ENCODE data around the gene C9orf43. TPM values are rescaled to one million over a fixed set of nuclear protein-coding genes. Genes with fewer than 3 reads are reported as not detected.

C9orf43 gene
- total RNA-seq, 4 donors from 2014 or later: 0.75 TPM; not detected in 3

DNA sequence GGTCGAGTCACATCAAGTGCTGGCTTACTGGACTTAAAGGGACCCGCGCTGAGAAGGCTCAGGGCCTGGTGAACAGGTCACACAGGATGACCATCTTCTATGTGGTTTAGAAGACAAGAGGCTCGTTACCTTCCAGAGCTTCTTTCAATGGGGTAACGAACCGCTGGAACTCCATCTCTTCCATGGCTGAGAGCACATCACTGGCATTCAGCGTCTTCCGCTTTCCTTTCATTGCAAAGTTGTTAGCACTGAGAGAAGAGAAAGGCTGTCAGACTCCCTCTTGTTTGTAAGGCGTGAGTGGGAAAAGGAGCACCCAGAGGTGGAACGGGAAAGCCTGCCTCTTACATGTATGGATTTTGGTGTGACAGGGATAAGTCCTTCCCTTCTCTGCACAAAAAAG, 1.1 kb upstream of the C9orf43 start:
- no peak for DNase-seq
- TF ChIP-seq POLR2A (IDR thresholded peaks at IDR 0.05) (no peak), EP300 (IDR thresholded peaks at IDR 0.05; ENCODE audit: low read depth) (no peak), CTCF (IDR thresholded peaks at IDR 0.05) (no peak), POLR2AphosphoS5 (IDR thresholded peaks at IDR 0.05) (no peak)
- H3K4me1 ChIP-seq: peaks cover 6 to 31% (median 13%) of the 10 kb centered on the region in 4 donors
- no peaks in the 10 kb centered on the region for H3K9me3 ChIP-seq
- in situ Hi-C loops (cut with MboI; ENCODE audit: low pct_ligation_motif_present in 1 of 4, low pct_unique_long_range_greater_than_20kb in 1 of 4, low sequenced_read_pairs in 3 of 4) (loop anchor here in 3 of 4 donors (10.0 kb wide), 3 partner anchors 95 to 135 kb away; partner anchors contain the start of genes CDC26 (in 3 of the 3), PRPF4 (in 3 of the 3) and RNF183 (in 1 of the 3)), intact Hi-C loops (cut with DNase I; ENCODE audit: low total_unique reads) (loop anchor here (10.0 kb wide), 1 partner anchor 65 kb away; the partner anchor contains the start of genes BSPRY and WDR31)
- no peaks in the 10 kb centered on the region for H3K27me3 ChIP-seq
- 28 to 29% methylated on average over 1 to 10 of the region's 10 CpGs for WGBS, 2 donors (ENCODE audit: low coverage in 1 of 2)
- H3K36me3 ChIP-seq: peaks cover 0 to 11% (median 0%) of the 10 kb centered on the region in 4 donors
- H3K4me3 ChIP-seq: peak overlapping the region; percentile 49 to 95 (median 75)
- peak overlapping the region; percentile 94 to 98 (median 96) for H3K27ac ChIP-seq

DNA sequence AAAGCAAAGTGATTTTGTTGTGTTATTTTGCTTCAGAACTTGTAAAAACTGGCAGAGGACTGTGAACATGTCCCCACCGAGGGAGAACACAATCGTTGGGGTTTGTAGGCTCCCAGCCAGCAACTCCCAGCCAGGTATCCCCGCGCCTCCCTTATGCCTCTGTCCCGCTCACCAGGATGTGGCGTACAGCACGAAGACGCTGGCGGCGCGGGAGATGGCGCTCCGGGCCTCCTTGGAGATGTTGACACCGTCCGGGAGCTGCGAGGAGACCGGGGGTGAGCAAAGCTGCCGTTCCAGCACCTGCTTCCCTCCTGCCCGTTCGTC, 702 bp upstream of the C9orf43 start:
- in situ Hi-C loops (cut with MboI; ENCODE audit: low pct_ligation_motif_present in 1 of 4, low pct_unique_long_range_greater_than_20kb in 1 of 4, low sequenced_read_pairs in 3 of 4) (loop anchor here in 3 of 4 donors (10.0 kb wide), 3 partner anchors 95 to 135 kb away; partner anchors contain the start of genes CDC26 (in 3 of the 3), PRPF4 (in 3 of the 3) and RNF183 (in 1 of the 3)), intact Hi-C loops (cut with DNase I; ENCODE audit: low total_unique reads) (loop anchor here (10.0 kb wide), 1 partner anchor 65 kb away; the partner anchor contains the start of genes BSPRY and WDR31)
- no peaks in the 10 kb centered on the region for H3K9me3 ChIP-seq
- no peak for TF ChIP-seq POLR2AphosphoS5 (IDR thresholded peaks at IDR 0.05)
- TF ChIP-seq POLR2A (IDR thresholded peaks at IDR 0.05): no peak
- no peak for TF ChIP-seq EP300 (IDR thresholded peaks at IDR 0.05; ENCODE audit: low read depth)
- TF ChIP-seq CTCF (IDR thresholded peaks at IDR 0.05): no peak
- no peaks in the 10 kb centered on the region for H3K27me3 ChIP-seq
- H3K27ac ChIP-seq: peak overlapping the region; percentile 94 to 98 (median 96)
- H3K36me3 ChIP-seq: peaks cover 0 to 11% (median 0%) of the 10 kb centered on the region in 4 donors
- DNase-seq: no peak
- H3K4me1 ChIP-seq: peaks cover 6 to 31% (median 13%) of the 10 kb centered on the region in 4 donors
- peak overlapping the region; percentile 49 to 95 (median 75) for H3K4me3 ChIP-seq
- 0% methylated on average over 20 of the region's 20 CpGs; no CpG with 5 or more reads in 1 of the 2 donors for WGBS, 2 donors (ENCODE audit: low coverage in 1 of 2)

DNA sequence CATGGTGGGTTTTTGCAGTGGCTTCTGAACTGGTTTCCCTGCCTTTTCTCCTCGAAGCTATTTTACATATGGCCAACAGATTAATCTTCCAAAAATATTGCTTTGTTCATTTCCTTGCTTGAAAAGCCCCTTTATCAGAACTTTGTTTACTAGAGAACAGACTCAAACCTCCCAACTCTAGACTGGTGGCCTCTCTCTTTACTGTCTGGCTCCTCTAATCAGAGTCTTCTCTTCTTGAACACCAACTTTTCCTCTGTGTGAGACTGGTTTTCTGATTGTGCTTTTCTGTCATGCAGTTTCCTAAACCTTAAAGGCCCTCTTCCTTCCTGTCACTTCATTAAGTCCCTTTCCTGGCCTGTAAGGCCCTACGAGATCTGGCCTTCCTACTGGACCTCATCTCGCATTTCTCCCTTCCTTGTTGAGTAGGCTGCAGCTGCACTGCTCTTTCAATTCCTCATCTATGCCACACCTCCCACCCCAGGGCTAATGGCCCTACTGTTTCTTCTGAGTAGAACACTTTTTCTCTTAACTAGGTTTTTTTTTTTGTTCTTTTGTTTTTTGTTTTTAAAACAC, 5.7 kb downstream of the C9orf43 start:
- in situ Hi-C loops (cut with MboI; ENCODE audit: low pct_ligation_motif_present in 1 of 4, low pct_unique_long_range_greater_than_20kb in 1 of 4, low sequenced_read_pairs in 3 of 4): no loop called here
- H3K27ac ChIP-seq: peak overlapping the region in 1 of 4 donors; percentile 56
- no peak overlapping the region for H3K4me3 ChIP-seq
- no peaks in the 10 kb centered on the region for H3K36me3 ChIP-seq
- intact Hi-C loops (cut with DNase I; ENCODE audit: low total_unique reads): no loop called here
- H3K27me3 ChIP-seq: no peaks in the 10 kb centered on the region
- peaks cover 0 to 6% (median 0%) of the 10 kb centered on the region in 4 donors for H3K4me1 ChIP-seq
- TF ChIP-seq POLR2A (IDR thresholded peaks at IDR 0.05) (no peak), EP300 (IDR thresholded peaks at IDR 0.05; ENCODE audit: low read depth) (no peak), POLR2AphosphoS5 (IDR thresholded peaks at IDR 0.05) (no peak), CTCF (IDR thresholded peaks at IDR 0.05) (no peak)
- H3K9me3 ChIP-seq: no peaks in the 10 kb centered on the region
- no peak for DNase-seq
- 49 to 63% methylated on average over 3 of the region's 3 CpGs for WGBS, 2 donors (ENCODE audit: low coverage in 1 of 2)

DNA sequence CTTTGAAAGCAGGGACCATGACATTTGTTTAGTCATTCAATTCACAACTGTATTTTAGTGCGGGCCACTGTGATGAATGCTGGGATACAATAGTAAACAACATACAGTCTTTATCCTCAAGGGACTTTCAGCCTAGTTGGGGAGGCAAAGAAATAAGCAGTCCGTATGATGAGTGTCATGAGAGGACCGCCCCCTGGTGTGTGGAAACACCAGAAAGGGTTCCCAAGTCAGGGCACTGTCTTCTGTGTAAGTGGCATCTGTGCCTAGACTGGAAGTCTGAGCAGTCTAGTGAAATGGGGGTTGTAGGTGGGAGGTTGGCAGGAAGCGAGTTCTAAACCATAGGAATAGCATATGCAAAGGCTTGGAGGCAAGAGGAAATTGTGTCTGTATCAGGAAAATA, 6.8 kb downstream of the C9orf43 start:
- Histone ChIP-seq H3K27me3 (no peaks in the 10 kb centered on the region), H3K9me3 (no peaks in the 10 kb centered on the region), H3K27ac (no peak overlapping the region), H3K4me3 (no peak overlapping the region), H3K4me1 (no peaks in the 10 kb centered on the region), H3K36me3 (no peaks in the 10 kb centered on the region)
- in situ Hi-C loops (cut with MboI; ENCODE audit: low pct_ligation_motif_present in 1 of 4, low pct_unique_long_range_greater_than_20kb in 1 of 4, low sequenced_read_pairs in 3 of 4) (no loop called here), intact Hi-C loops (cut with DNase I; ENCODE audit: low total_unique reads) (no loop called here)
- TF ChIP-seq EP300 (IDR thresholded peaks at IDR 0.05; ENCODE audit: low read depth): no peak
- no peak for TF ChIP-seq POLR2AphosphoS5 (IDR thresholded peaks at IDR 0.05)
- TF ChIP-seq POLR2A (IDR thresholded peaks at IDR 0.05): no peak
- no peak for TF ChIP-seq CTCF (IDR thresholded peaks at IDR 0.05)
- WGBS, 2 donors (ENCODE audit: low coverage in 1 of 2): 81 to 91% methylated on average over 4 of the region's 4 CpGs
- DNase-seq: no peak
